Right atrium auricular region (tissue), 2 donors: ENCODE data around the gene CARD11. TPM values are rescaled to one million over a fixed set of nuclear protein-coding genes. Genes with fewer than 3 reads are reported as not detected.

Experiments used
- DNase-seq: peaks from one replicate; pipeline ENCODE4 v3.0.0-alpha.2; 2019; ENCODE audit warnings: low spot score
- H3K27ac ChIP-seq, 2 donors: fragments of 200-600 bp; sonication (generic); 1 replicate in 1 of 2; 2 replicates in 1 of 2; pipeline ENCODE4 v1.5.1; 2016 to 2019
- H3K27me3 ChIP-seq, 2 donors: fragments of 200-600 bp; sonication (generic); one replicate each; pipeline versions ENCODE4 v1.5.1 to v1.6.0; 2017 to 2019
- H3K36me3 ChIP-seq: fragments of 200-600 bp; sonication (generic); one replicate; pipeline ENCODE4 v1.5.1; 2016
- H3K4me1 ChIP-seq, 2 donors: fragments of 200-600 bp; sonication (generic); one replicate each; pipeline versions ENCODE4 v1.5.1 to v1.6.0; 2017 to 2019
- H3K4me3 ChIP-seq, 2 donors: fragments of 200-600 bp; sonication (generic); 1 replicate in 1 of 2; 2 replicates in 1 of 2; pipeline ENCODE4 v1.5.1; 2017 to 2019; ENCODE audit warnings: mild to moderate bottlenecking in 1 of 2, moderate library complexity in 1 of 2
- H3K9me3 ChIP-seq, 2 donors: fragments of 200-600 bp; sonication (generic); one replicate each; pipeline ENCODE4 v1.5.1; 2019
- CTCF ChIP-seq, 2 donors: fragments of 200-600 bp; sonication (generic); IDR thresholded peaks; one replicate each; pipeline ENCODE4 v1.5.1; 2019; ENCODE audit warnings: antibody characterized with exemption in 2 of 2
- total RNA-seq, 2 donors: library from RNA; depleted of rRNA; stranded (reverse); fragments of >200 nt; gene quantifications; one replicate each; pipeline ENCODE4 v1.1.0, GENCODE V29; 2016

CARD11 gene
- total RNA-seq, 2 donors from 2014 or later: 0.22 to 0.55 TPM

GRCh38 chr7:2869981-2870380 is 173.7 kb downstream of the CARD11 start:
- no peaks in the 10 kb centered on the region for H3K9me3 ChIP-seq
- peaks cover 0 to 12% of the 10 kb centered on the region in 2 donors for H3K4me1 ChIP-seq
- no peak overlapping the region for H3K27ac ChIP-seq
- no peak for TF ChIP-seq CTCF (IDR thresholded peaks at IDR 0.05)
- H3K27me3 ChIP-seq: no peaks in the 10 kb centered on the region
- no peak overlapping the region for H3K4me3 ChIP-seq
- DNase-seq: no peak
- H3K36me3 ChIP-seq: no peaks in the 10 kb centered on the region

DNA sequence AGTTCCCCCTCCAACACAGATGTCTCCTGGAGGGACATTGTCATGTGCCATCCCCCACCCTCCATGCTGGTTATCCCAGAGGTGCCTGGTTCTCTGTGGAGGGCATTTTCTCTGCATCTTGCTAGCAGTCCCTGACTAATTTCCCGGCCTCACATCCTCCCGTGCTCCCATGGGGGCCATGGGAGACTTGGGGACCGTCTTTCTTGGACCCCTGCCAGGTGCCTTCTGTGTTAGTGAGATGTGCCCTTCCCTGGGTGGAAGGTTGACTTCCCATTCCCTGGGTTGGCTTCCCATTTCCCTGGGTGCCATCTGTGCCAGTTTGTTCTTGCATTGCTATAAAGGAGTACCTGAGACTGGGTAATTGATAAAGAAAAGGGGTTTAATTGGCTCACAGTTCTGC is 177.1 kb downstream of the CARD11 start:
- no peak for DNase-seq
- Histone ChIP-seq H3K4me1 (peaks cover 0 to 32% of the 10 kb centered on the region in 2 donors), H3K4me3 (no peak overlapping the region), H3K9me3 (no peaks in the 10 kb centered on the region), H3K27ac (no peak overlapping the region), H3K36me3 (no peaks in the 10 kb centered on the region), H3K27me3 (no peaks in the 10 kb centered on the region)
- TF ChIP-seq CTCF (IDR thresholded peaks at IDR 0.05): no peak

DNA sequence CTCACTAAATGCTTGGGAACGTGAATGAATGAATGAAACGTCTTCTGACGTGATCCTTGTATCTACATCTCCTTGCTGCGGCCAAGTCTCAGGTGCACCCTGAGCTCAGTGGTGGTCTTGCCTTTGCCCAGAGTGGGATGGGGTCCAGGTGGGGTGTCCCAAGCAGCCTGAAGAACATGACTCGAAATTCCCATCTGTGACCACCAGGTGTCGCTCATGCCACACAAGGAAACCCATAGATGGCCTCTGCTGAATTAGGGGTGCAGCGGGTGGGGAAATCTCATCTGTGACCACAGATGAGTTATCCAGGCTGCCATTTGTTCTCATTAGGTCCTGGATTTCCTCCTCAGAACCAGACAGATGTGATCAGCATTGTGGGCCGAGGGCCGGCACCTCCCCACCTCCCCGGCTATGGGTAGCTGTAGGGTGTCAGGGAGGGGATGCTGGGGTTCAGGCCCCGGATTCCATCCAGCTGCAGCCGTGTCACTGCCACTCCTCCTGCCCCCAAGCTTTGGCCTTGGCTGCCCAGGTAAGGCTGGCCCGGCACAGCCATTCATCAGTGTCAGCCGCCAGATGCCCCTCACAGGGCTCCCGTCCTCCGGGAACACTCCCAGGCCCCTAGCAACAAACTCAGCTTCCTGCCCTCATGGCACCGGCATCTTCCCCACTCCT is 178.5 kb downstream of the CARD11 start:
- H3K4me1 ChIP-seq: peaks cover 0 to 23% of the 10 kb centered on the region in 2 donors
- peak; percentile 93 to 94 for TF ChIP-seq CTCF (IDR thresholded peaks at IDR 0.05)
- H3K27ac ChIP-seq: no peak overlapping the region
- no peaks in the 10 kb centered on the region for H3K36me3 ChIP-seq
- no peaks in the 10 kb centered on the region for H3K9me3 ChIP-seq
- H3K27me3 ChIP-seq: no peaks in the 10 kb centered on the region
- peak; percentile 86 for DNase-seq
- H3K4me3 ChIP-seq: no peak overlapping the region

DNA sequence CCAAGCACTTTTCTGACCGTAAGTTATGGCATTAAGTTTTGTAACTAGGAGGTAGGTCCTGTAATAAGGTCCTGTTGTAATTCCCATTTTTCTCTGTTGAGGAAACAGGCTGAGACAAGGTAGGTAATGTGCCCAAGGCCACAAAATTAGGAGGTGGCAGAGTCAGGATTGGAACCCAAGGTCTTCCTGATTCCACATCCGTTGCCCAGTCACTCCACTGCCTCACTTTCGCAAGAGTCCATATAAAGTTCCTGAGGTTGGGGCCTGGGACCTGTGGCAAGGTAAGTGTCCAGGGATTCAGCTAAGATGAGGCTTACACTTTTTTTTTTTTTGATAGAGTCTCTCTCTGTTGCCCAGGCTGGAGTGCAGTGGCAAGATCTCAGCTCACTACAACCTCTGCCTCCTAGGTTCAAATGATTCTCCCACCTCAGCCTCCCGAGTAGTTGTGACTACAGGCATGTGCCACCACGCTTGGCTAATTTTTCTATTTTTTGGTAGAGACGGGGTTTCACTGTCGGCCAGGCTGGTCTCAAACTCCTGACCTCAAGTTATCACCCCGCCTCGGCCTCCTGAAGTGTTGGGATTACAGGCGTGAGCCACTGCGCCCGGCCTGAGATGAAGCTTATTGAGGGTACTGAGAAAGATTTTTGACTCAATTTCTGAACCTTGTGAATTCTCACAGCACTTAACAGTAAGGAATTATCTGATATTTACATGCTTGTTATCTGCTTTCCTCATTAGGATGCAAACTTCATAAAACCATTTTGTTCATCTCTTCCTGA is 179.3 kb downstream of the CARD11 start:
- DNase-seq: no peak
- no peak for TF ChIP-seq CTCF (IDR thresholded peaks at IDR 0.05)
- Histone ChIP-seq H3K9me3 (no peaks in the 10 kb centered on the region), H3K4me1 (peaks cover 0 to 19% of the 10 kb centered on the region in 2 donors), H3K27me3 (no peaks in the 10 kb centered on the region), H3K4me3 (no peak overlapping the region), H3K36me3 (no peaks in the 10 kb centered on the region), H3K27ac (peak overlapping the region; percentile 84 to 89)

DNA sequence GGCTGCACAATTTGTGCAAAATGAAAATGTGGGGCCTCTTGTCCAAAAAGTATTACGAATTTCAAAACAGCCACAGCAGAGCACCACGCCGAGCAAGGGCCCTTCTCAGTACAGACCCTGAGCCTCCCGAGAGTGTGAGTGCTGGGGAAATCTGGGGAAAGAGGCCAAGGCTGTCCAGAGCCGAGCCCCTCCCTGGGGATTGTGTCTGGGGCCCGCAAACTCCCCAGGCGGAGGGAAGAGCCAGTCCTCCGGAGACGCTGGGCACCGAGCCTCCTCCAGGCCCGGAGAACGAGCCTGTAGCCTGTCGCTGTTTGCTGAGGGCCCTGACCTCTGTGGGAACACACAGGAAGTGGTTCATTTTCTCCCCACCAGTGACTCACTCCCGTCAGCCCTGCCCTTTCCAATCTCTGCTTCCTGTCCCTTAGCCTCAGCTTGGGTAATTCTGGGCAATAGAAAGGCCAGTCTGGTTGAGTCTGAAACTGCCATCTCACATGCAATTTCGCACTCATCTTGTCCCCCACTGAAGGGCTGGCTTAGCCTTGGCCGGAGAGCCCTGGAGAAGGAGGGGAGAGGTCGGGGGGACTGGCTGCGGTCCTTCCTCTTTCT is 180.1 kb downstream of the CARD11 start:
- peak overlapping the region; percentile 84 to 89 for H3K27ac ChIP-seq
- H3K9me3 ChIP-seq: no peaks in the 10 kb centered on the region
- H3K4me1 ChIP-seq: peaks cover 0 to 19% of the 10 kb centered on the region in 2 donors
- H3K36me3 ChIP-seq: no peaks in the 10 kb centered on the region
- peak; percentile 93 for DNase-seq
- no peaks in the 10 kb centered on the region for H3K27me3 ChIP-seq
- H3K4me3 ChIP-seq: peak overlapping the region in 1 of 2 donors; percentile 14
- TF ChIP-seq CTCF (IDR thresholded peaks at IDR 0.05): no peak
